HEK293 (cell line): ENCODE results near the gene UPB1.

Source experiments
- MZF1 ChIP-seq: fragments of 450-650 bp; formaldehyde crosslinking; IDR thresholded peaks from 2 replicates; pipeline ENCODE4 v1.5.1; 2017; ENCODE audit warnings: missing biosample characterization, missing genetic modification characterization, borderline replicate concordance
- OSR2 ChIP-seq: fragments of 450-650 bp; formaldehyde crosslinking; IDR thresholded peaks from 2 replicates; pipeline ENCODE4 v1.5.1; 2016; ENCODE audit warnings: missing biosample characterization, missing genetic modification characterization
- SP3 ChIP-seq: fragments of 450-650 bp; formaldehyde crosslinking; IDR thresholded peaks from 2 replicates; pipeline ENCODE4 v1.5.1; 2016; ENCODE audit warnings: missing biosample characterization, missing genetic modification characterization
- SP7 ChIP-seq: fragments of 450-650 bp; formaldehyde crosslinking; IDR thresholded peaks from 2 replicates; pipeline ENCODE4 v1.5.1; 2016; ENCODE audit warnings: missing biosample characterization, missing genetic modification characterization
- TRIM28 ChIP-seq: IDR thresholded peaks from 2 replicates; pipeline ENCODE4 v1.6.1; 2011; ENCODE audit warnings: low read length, control low read depth, borderline replicate concordance
- ZEB2 ChIP-seq: fragments of 450-650 bp; formaldehyde crosslinking; IDR thresholded peaks from 2 replicates; pipeline ENCODE4 v1.5.1; 2016; ENCODE audit warnings: missing biosample characterization, missing genetic modification characterization
- ZFP37 ChIP-seq: fragments of 450-650 bp; formaldehyde crosslinking; IDR thresholded peaks from 2 replicates; pipeline ENCODE4 v1.5.1; 2016; ENCODE audit warnings: missing biosample characterization, missing genetic modification characterization
- ZNF169 ChIP-seq: fragments of 450-650 bp; formaldehyde crosslinking; IDR thresholded peaks from 2 replicates; pipeline ENCODE4 v1.5.1; 2016; ENCODE audit warnings: missing biosample characterization, missing genetic modification characterization
- ZNF184 ChIP-seq: fragments of 450-650 bp; IDR thresholded peaks from 2 replicates; pipeline ENCODE4 v1.5.1; 2018; ENCODE audit warnings: missing biosample characterization, mild to moderate bottlenecking, missing genetic modification characterization
- ZNF2 ChIP-seq: fragments of 450-650 bp; formaldehyde crosslinking; IDR thresholded peaks from 2 replicates; pipeline ENCODE4 v1.5.1; 2016; ENCODE audit warnings: missing biosample characterization, missing genetic modification characterization
- ZNF202 ChIP-seq: fragments of 450-650 bp; formaldehyde crosslinking; IDR thresholded peaks from 2 replicates; pipeline ENCODE4 v1.5.1; 2016; ENCODE audit warnings: missing biosample characterization, missing genetic modification characterization, borderline replicate concordance
- ZNF223 ChIP-seq: fragments of 450-650 bp; formaldehyde crosslinking; IDR thresholded peaks from 2 replicates; pipeline ENCODE4 v1.5.1; 2016; ENCODE audit warnings: missing biosample characterization, missing genetic modification characterization
- ZNF24 ChIP-seq: fragments of 450-650 bp; formaldehyde crosslinking; IDR thresholded peaks from 2 replicates; pipeline ENCODE4 v1.5.1; 2016; ENCODE audit warnings: missing biosample characterization, missing genetic modification characterization
- ZNF324 ChIP-seq: fragments of 450-650 bp; formaldehyde crosslinking; IDR thresholded peaks from 2 replicates; pipeline ENCODE4 v1.5.1; 2016; ENCODE audit warnings: missing biosample characterization, missing genetic modification characterization
- ZNF394 ChIP-seq: fragments of 450-650 bp; formaldehyde crosslinking; IDR thresholded peaks from 2 replicates; pipeline ENCODE4 v1.5.1; 2016; ENCODE audit warnings: missing biosample characterization, missing genetic modification characterization, mild to moderate bottlenecking, moderate library complexity, borderline replicate concordance
- ZNF404 ChIP-seq: fragments of 450-650 bp; formaldehyde crosslinking; IDR thresholded peaks from 2 replicates; pipeline ENCODE4 v1.5.1; 2017; ENCODE audit warnings: missing biosample characterization, missing genetic modification characterization
- ZNF514 ChIP-seq: fragments of 450-650 bp; formaldehyde crosslinking; IDR thresholded peaks from 2 replicates; pipeline ENCODE4 v1.5.1; 2016; ENCODE audit warnings: missing biosample characterization, missing genetic modification characterization
- ZNF629 ChIP-seq: fragments of 450-650 bp; formaldehyde crosslinking; IDR thresholded peaks from 2 replicates; pipeline ENCODE4 v1.5.1; 2017; ENCODE audit warnings: missing biosample characterization, missing genetic modification characterization
- TF ChIP-seq, protein P1 (sequence below): fragments of 450-650 bp; formaldehyde crosslinking; IDR thresholded peaks from 2 replicates; pipeline ENCODE4 v1.5.1; 2016; ENCODE audit warnings: missing biosample characterization, missing genetic modification characterization
- TF ChIP-seq, protein P2 (sequence below): fragments of 450-650 bp; formaldehyde crosslinking; IDR thresholded peaks from 2 replicates; pipeline ENCODE4 v1.5.1; 2016; ENCODE audit warnings: missing biosample characterization, missing genetic modification characterization
- TF ChIP-seq, protein P3 (sequence below): fragments of 450-650 bp; formaldehyde crosslinking; conservative IDR thresholded peaks from 2 replicates; pipeline ENCODE4 v1.5.1; 2016; ENCODE audit warnings: low read depth, missing biosample characterization, missing genetic modification characterization
- TF ChIP-seq, protein P4 (sequence below): fragments of 450-650 bp; formaldehyde crosslinking; IDR thresholded peaks from 2 replicates; pipeline ENCODE4 v1.5.1; 2016; ENCODE audit warnings: missing biosample characterization, missing genetic modification characterization
- TF ChIP-seq, protein P5 (sequence below): fragments of 450-650 bp; formaldehyde crosslinking; IDR thresholded peaks from 2 replicates; pipeline ENCODE4 v1.5.1; 2016; ENCODE audit warnings: missing biosample characterization, missing genetic modification characterization
- TF ChIP-seq, protein P6 (sequence below): fragments of 450-650 bp; formaldehyde crosslinking; IDR thresholded peaks from 2 replicates; pipeline ENCODE4 v1.5.1; 2017; ENCODE audit warnings: missing biosample characterization, missing genetic modification characterization
- TF ChIP-seq, protein P7 (sequence below): fragments of 450-650 bp; formaldehyde crosslinking; IDR thresholded peaks from 2 replicates; pipeline ENCODE4 v1.5.1; 2017; ENCODE audit warnings: missing biosample characterization, missing genetic modification characterization

Gene UPB1

DNA sequence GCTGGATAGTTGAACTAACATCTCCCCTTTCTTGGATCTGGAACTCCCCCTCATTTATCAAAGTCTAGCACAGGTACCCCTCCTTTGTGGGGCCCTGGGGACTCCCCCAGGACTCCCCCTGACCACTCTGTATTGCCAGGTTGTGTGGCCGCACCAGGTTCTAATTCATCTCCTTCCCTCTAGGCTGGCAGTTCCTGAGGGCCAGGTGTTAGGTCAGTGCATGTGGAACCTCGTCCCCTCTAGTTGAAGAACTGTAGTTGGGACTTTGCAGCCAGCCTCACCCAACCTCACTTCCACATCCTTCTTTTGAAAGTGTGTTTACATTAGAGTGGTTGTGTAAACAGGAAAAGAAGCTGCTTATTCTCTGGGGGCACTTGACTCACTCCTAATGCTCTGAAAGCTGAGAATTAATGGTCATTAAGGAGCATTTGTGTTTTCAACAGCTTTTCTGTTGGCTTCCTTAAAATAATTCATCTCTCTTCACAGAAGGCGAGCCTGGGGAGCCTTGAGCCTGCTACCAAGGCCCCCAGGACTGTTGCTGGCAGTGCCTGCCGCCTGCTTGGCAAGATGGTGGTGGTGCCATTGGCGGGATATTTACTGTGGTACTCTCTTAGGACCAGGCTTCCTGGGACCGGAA, 11.8 kb downstream of the UPB1 start (continued):
- TF ChIP-seq, protein P1, sequence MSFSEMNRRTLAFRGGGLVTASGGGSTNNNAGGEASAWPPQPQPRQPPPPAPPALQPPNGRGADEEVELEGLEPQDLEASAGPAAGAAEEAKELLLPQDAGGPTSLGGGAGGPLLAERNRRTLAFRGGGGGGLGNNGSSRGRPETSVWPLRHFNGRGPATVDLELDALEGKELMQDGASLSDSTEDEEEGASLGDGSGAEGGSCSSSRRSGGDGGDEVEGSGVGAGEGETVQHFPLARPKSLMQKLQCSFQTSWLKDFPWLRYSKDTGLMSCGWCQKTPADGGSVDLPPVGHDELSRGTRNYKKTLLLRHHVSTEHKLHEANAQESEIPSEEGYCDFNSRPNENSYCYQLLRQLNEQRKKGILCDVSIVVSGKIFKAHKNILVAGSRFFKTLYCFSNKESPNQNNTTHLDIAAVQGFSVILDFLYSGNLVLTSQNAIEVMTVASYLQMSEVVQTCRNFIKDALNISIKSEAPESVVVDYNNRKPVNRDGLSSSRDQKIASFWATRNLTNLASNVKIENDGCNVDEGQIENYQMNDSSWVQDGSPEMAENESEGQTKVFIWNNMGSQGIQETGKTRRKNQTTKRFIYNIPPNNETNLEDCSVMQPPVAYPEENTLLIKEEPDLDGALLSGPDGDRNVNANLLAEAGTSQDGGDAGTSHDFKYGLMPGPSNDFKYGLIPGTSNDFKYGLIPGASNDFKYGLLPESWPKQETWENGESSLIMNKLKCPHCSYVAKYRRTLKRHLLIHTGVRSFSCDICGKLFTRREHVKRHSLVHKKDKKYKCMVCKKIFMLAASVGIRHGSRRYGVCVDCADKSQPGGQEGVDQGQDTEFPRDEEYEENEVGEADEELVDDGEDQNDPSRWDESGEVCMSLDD (tag by site-specific recombination), result no peak
- peak; percentile 12; the same call in 1 of the 2 replicates for TF ChIP-seq ZNF394 (tag by site-specific recombination)
- peak; percentile 91 for TF ChIP-seq OSR2 (tag by site-specific recombination)
- TF ChIP-seq, protein P2, sequence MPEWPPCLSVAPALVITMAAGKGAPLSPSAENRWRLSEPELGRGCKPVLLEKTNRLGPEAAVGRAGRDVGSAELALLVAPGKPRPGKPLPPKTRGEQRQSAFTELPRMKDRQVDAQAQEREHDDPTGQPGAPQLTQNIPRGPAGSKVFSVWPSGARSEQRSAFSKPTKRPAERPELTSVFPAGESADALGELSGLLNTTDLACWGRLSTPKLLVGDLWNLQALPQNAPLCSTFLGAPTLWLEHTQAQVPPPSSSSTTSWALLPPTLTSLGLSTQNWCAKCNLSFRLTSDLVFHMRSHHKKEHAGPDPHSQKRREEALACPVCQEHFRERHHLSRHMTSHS (tag by site-specific recombination), result peak; percentile 63; the same call in 1 of the 2 replicates
- TF ChIP-seq ZNF629 (tag by site-specific recombination), result 0 out of 2 replicates have a peak, but pooled peaks have one; percentile 15
- TF ChIP-seq ZNF514 (tag by site-specific recombination), result no peak
- TF ChIP-seq, protein P3, sequence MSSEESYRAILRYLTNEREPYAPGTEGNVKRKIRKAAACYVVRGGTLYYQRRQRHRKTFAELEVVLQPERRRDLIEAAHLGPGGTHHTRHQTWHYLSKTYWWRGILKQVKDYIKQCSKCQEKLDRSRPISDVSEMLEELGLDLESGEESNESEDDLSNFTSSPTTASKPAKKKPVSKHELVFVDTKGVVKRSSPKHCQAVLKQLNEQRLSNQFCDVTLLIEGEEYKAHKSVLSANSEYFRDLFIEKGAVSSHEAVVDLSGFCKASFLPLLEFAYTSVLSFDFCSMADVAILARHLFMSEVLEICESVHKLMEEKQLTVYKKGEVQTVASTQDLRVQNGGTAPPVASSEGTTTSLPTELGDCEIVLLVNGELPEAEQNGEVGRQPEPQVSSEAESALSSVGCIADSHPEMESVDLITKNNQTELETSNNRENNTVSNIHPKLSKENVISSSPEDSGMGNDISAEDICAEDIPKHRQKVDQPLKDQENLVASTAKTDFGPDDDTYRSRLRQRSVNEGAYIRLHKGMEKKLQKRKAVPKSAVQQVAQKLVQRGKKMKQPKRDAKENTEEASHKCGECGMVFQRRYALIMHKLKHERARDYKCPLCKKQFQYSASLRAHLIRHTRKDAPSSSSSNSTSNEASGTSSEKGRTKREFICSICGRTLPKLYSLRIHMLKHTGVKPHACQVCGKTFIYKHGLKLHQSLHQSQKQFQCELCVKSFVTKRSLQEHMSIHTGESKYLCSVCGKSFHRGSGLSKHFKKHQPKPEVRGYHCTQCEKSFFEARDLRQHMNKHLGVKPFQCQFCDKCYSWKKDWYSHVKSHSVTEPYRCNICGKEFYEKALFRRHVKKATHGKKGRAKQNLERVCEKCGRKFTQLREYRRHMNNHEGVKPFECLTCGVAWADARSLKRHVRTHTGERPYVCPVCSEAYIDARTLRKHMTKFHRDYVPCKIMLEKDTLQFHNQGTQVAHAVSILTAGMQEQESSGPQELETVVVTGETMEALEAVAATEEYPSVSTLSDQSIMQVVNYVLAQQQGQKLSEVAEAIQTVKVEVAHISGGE (tag by site-specific recombination), result no peak
- TF ChIP-seq TRIM28, result no peak
- no peak for TF ChIP-seq ZNF184 (tag by site-specific recombination)
- peak; percentile 79 for TF ChIP-seq ZNF24 (tag by site-specific recombination)
- no peak for TF ChIP-seq SP3 (tag by site-specific recombination)
- TF ChIP-seq SP7 (tag by site-specific recombination), result peak; percentile 86
- TF ChIP-seq, protein P4, sequence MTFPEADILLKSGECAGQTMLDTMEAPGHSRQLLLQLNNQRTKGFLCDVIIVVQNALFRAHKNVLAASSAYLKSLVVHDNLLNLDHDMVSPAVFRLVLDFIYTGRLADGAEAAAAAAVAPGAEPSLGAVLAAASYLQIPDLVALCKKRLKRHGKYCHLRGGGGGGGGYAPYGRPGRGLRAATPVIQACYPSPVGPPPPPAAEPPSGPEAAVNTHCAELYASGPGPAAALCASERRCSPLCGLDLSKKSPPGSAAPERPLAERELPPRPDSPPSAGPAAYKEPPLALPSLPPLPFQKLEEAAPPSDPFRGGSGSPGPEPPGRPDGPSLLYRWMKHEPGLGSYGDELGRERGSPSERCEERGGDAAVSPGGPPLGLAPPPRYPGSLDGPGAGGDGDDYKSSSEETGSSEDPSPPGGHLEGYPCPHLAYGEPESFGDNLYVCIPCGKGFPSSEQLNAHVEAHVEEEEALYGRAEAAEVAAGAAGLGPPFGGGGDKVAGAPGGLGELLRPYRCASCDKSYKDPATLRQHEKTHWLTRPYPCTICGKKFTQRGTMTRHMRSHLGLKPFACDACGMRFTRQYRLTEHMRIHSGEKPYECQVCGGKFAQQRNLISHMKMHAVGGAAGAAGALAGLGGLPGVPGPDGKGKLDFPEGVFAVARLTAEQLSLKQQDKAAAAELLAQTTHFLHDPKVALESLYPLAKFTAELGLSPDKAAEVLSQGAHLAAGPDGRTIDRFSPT (tag by site-specific recombination), result no peak
- TF ChIP-seq, protein P5, sequence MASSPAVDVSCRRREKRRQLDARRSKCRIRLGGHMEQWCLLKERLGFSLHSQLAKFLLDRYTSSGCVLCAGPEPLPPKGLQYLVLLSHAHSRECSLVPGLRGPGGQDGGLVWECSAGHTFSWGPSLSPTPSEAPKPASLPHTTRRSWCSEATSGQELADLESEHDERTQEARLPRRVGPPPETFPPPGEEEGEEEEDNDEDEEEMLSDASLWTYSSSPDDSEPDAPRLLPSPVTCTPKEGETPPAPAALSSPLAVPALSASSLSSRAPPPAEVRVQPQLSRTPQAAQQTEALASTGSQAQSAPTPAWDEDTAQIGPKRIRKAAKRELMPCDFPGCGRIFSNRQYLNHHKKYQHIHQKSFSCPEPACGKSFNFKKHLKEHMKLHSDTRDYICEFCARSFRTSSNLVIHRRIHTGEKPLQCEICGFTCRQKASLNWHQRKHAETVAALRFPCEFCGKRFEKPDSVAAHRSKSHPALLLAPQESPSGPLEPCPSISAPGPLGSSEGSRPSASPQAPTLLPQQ (tag by site-specific recombination), result no peak
- peak; percentile 44; the same call in 1 of the 2 replicates for TF ChIP-seq ZEB2 (tag by site-specific recombination)
- TF ChIP-seq ZFP37 (tag by site-specific recombination), result no peak
- no peak for TF ChIP-seq ZNF2 (tag by site-specific recombination)
- no peak for TF ChIP-seq ZNF404 (tag by site-specific recombination)
- TF ChIP-seq, protein P6, sequence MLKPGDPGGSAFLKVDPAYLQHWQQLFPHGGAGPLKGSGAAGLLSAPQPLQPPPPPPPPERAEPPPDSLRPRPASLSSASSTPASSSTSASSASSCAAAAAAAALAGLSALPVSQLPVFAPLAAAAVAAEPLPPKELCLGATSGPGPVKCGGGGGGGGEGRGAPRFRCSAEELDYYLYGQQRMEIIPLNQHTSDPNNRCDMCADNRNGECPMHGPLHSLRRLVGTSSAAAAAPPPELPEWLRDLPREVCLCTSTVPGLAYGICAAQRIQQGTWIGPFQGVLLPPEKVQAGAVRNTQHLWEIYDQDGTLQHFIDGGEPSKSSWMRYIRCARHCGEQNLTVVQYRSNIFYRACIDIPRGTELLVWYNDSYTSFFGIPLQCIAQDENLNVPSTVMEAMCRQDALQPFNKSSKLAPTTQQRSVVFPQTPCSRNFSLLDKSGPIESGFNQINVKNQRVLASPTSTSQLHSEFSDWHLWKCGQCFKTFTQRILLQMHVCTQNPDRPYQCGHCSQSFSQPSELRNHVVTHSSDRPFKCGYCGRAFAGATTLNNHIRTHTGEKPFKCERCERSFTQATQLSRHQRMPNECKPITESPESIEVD (tag by site-specific recombination), result peak; percentile 61; the same call in 1 of the 2 replicates
- TF ChIP-seq, protein P7, sequence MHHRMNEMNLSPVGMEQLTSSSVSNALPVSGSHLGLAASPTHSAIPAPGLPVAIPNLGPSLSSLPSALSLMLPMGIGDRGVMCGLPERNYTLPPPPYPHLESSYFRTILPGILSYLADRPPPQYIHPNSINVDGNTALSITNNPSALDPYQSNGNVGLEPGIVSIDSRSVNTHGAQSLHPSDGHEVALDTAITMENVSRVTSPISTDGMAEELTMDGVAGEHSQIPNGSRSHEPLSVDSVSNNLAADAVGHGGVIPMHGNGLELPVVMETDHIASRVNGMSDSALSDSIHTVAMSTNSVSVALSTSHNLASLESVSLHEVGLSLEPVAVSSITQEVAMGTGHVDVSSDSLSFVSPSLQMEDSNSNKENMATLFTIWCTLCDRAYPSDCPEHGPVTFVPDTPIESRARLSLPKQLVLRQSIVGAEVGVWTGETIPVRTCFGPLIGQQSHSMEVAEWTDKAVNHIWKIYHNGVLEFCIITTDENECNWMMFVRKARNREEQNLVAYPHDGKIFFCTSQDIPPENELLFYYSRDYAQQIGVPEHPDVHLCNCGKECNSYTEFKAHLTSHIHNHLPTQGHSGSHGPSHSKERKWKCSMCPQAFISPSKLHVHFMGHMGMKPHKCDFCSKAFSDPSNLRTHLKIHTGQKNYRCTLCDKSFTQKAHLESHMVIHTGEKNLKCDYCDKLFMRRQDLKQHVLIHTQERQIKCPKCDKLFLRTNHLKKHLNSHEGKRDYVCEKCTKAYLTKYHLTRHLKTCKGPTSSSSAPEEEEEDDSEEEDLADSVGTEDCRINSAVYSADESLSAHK (tag by site-specific recombination), result peak; percentile 98
- peak; percentile 86; the same call in 1 of the 2 replicates for TF ChIP-seq MZF1
- no peak for TF ChIP-seq ZNF202 (tag by site-specific recombination)
- no peak for TF ChIP-seq ZNF223 (tag by site-specific recombination)
- TF ChIP-seq ZNF324, result 0 out of 2 replicates have a peak, but pooled peaks have one; percentile 24
- TF ChIP-seq ZNF169 (tag by site-specific recombination), result no peak
